Nucleus accumbens (tissue), 56 donors: ENCODE measurements around the gene HOXC5.

Experiments used
- DNase-seq, 56 donors: peaks; one replicate each; lab custom pipeline; 2025; lab: John Stamatoyannopoulos, UW

Gene HOXC5

DNA sequence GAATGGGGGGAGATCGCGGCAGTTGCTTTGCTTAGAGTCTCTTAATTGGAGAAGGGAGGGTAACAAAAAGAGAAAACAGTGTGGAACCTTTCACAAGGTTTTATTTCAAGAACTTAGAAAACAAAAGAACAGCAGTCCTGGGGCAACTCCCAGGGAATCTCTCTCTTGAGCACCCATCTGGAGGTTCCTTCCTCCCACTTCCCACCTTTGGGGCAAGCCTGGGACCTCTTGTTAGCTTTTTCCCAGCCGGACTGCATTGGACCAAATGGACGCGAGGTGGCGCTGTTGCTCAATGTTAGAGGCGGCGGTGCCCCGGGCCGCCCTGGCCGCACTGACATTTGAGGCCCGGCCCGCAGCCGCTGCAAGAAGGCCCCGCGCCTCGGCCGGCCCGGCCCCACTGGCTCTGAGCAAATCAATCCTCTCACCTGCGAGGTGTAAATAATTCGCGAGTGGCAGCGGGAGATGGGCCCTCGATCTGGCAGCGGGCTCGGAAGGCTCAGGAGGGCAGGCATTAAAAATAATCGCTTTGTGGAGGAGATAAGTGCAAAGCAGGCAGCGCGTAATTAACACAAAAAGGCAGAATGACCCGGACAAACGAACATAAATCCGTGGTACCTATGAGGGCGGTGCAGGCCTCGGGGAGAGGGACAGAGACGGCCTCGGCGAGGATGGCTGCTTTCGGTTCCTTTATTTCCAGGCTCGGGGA, 26.8 kb upstream of the HOXC5 start:
- peak in 52 of 56 donors; percentile 5 to 87 (median 56) for DNase-seq

DNA sequence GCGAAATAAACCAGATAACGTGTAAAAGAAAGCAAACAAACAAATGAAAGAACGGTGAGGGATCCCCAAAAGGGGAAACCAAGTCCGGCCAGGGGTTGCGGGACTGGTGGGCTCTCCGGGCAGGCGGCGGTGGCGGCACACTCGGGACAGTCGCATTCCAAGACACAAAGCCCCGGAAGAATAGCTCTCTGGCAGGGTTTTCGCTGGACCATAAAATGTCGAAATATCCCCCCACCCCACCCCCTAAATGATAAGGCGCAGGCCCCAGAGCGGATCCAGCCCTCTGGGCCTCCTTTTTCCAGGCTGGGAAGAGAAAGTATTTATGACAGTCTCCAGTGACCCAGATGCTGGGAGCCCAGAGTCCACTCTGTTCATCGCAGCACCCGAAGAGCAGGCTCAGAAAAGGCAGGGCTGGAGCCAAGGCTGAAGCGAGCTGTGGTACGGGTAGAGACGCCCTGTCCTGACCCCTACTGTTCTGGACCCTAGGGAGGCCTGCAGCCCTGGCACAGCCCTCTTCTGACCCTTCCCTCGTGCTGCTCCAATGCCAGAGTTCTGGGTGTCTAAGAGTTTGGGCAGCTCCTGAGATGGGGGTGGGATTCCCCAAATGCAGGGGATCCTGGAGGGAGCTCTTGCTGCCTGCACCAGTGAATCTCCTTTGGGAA, 26.2 kb upstream of the HOXC5 start:
- no peak for DNase-seq

DNA sequence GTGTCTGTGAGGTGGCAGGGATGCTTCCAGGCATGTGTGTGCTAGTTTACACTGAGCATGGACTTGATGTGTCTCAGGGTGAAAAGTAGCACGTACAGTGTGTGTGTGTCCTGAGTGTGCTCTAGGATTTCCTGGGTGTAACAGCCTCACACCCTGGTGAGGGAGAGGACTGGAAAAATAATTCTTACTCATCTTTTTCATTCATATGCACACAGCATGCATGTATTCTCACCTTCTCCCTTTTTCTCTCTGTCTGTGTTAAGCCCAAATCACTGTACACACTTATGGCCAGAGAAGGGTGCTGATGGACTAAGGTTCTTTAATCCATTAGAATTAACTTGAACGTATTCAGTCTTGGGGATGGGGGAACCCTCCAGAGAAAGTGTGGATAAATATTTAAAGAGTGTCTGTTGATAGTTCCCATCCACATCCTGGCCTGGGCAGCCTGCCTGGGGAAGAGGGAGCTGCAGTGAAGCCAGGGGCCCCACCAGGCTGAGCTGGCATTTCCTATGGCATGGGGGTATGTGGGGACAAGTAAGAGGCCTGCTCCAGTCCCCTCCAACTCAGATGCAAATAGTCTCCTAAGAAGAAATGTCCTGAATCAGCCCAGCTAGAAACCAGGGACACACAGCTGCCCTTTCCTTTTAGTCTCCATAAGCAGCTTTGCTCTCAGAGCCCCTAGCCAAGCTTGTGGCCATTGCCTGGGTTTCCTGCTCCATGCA, 25.2 kb upstream of the HOXC5 start:
- DNase-seq: no peak

DNA sequence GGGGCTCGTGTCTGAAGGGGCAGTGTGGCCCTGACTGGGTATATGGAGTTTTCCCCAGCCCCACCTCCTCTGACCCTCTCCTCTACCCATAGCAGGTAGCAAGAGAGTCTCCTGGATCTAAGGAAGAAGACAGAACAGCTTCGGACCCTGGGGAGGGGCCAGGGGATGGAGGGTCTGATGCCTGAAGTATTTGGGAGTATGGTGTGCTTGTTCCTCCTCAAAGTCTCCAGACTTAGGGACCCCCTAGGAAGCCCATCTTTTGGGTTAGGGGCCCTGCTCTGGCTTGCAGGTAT, 24.6 kb upstream of the HOXC5 start:
- no peak for DNase-seq

DNA sequence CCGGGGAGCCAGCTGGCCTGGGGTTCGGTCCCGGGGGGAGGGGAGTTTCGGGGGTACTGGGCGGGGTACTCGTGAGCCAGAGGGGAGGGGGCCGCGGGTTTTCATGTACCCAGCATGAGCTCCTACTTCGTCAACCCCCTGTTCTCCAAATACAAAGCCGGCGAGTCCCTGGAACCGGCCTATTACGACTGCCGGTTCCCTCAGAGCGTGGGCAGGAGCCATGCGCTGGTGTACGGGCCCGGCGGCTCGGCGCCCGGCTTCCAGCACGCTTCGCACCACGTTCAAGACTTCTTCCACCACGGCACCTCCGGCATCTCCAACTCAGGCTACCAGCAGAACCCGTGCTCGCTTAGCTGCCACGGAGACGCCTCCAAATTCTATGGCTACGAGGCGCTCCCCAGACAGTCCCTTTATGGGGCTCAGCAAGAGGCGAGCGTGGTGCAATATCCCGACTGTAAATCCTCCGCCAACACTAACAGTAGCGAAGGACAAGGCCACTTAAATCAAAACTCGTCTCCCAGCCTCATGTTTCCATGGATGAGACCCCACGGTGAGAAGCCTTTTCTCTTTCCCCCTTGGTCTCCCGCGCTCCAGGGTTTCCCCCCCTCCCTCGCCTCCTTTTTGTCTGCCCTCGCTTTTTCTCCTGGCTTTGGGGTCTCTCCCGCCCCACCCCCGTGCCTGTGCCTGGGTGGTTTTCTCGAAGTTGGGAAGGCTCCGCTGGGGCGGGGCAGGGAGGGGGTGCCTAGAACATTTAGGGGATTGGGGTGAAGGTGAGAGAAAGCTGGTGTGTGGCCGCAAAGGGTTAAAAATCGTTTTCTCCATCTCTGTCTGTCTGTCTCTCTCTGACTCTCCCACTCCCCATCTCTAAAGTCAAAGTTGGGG, 23.4 kb upstream of the HOXC5 start:
- DNase-seq: no peak

DNA sequence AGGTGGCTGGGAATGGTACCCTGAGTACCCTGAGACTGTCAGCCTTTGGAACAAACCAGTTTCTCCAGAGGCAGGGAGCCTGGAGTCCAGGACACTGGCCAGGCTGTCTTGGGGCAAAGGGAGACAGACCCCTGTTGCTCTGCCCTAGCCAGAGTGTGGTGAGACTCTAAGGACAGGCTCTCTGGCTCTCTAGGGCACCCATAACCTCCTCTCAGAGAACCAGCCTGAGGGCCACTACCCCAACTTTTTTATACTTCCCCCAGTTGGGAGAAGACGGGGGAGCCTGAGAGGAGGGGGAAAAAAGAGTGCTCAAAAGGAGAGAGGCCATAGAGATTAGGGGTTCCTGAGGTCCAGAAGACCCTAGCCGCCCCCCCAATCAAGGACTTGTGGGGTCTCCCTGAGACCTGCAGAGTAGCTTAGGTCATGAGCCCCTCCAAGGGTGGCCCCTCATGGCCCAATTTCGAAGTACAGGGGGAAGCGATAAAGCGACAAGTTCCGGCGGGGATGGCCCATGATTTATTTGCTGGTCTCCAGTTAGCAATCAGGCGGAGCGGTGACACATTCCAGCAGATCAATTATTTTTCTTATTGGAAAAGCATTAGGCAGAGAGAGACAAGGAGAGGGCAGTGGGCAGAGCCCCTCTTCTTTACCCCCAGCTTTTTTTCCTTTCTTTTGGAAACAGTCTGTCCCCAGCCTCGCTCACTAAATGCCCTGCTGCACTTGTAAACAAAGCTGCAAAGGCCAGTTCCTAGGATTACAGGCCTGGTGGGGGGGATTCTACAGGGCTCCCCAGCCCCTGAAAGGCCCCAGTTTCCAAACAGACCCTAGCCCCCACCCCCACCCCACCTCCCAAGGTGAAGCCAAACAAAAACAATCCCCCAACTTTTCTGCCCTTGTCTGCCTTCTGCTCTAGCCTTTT, 22.5 kb upstream of the HOXC5 start:
- DNase-seq: no peak

DNA sequence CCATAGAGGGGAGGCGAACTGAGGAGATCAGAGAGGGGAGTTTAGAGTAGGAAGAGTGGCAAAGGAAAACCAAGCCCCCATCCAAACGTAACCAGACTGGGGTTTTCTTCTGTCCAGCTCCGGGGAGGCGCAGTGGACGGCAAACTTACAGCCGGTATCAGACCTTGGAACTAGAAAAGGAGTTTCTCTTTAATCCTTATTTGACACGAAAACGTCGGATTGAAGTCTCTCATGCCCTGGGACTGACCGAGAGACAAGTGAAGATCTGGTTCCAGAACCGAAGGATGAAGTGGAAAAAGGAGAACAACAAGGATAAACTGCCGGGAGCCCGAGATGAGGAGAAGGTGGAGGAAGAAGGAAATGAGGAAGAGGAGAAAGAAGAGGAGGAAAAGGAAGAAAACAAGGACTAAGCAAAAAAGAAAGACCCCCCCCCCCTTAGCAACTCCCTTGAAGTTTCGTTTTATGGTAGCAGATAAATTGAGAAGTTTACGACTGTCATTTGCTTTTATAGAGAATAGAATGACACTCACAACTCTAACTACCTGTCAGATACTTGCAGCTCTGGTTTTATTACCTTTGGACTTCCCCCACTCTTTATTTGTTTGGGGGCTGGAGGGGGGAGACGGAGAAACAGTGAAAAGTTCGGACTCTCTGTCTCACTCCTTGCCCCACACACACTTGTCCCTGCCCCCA, 21.7 kb upstream of the HOXC5 start:
- no peak for DNase-seq

DNA sequence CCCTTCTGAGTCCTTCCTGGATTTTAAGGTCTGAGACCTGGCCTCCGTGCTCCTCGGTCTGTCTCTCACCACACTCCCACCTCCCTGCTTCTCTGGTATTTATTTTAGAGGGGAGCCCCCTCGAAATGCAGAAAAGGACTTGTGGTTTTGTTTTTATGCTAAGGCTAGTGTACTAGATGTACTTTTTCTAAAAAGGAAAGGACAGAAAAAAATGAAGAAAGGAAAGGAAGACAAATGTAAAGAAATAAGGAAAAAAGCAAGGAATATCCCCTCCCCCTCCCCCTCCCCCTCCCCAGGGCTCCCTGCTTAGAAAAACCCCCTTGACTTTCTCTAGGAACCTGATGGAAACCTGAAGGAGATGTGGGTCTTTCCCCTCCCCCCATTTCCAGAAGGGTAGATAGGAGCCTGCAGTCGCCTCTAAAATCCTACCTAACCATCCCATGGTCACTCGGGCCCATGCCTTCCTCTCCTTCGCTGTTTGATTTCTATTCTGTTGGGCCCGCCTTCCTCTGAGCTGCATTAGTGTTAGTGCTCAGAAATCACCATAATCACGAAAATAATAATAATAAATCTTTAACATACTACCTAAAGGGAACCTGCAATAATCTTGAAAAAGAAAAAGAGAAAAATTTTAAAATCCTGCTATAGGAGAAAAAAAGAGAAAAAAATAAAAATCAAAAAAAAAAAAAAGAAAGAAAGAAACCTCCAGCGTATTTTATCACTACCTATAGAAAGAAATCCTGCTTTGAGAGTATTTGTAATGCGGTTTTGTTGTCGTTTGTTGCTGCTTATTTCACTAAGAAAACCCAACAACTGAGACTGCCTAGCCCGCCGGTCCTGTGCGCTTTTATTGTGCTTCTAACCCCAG, 21.0 kb upstream of the HOXC5 start:
- no peak for DNase-seq

DNA sequence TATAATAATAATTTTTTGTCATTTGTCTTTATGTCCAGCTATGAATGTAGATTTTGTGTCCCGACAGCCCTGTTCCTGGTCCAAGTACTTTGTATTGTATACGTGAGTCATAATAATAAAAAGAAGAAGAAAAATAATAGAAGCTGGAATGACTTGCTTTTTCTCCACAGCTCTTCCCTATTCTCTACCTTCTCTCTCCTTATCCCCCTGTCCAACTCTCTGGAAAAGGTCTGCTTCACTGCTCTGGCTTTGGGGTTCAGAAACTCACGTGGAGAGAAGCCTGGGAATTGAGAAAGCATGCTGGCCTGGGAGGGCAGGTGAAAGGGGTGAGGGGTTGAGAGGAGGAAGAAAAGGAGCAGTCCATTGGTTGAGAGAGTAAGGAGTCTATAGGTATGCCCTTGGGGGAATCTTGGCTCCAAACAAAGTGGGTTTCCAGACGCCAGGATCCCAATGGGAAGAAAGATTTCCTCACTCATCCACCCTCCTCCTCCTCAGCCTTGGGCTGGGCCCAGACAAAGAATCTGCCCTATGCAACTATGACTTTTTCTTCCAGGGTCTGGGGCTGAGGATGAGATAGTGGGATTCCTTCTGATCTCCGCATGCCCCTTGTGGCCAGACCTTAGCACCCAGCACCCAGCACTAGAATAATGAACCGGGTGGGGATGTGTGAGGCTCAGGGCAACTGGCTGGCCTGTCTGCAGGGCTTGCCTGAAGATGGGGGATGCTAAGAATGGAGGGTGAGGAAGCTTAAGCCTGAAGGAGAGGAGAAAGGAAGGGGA, 20.0 kb upstream of the HOXC5 start:
- DNase-seq: no peak

DNA sequence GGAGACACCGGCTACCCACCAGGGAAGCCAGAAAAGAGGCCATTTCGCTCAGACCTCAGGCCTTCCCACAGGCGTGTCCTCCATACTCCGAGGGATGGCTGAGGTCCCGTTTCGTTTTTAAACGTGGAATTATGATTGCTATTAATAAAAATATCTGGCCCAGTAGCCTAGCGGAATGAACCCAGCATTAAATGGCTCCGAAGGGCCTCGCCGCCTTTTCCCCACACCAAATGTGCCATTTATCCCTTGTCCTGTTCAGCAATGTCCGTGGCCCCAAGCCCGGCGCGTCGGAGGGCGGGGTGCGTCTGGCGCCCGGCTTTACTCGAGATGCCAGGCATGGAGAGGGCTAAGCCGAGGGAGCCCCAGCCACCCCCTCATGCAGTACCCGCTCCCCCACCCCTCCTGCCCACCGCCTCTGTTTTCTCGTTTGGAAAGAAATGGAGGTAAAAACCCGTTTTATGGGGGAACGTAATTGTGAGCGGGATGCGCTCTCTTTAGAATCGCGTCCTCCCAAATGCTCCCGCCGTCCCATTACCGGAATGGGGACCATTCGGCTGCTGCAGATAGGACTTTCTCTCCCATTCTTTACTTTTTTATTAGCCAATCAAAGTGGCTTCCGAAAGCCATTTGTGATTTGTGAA, 18.4 kb upstream of the HOXC5 start:
- no peak for DNase-seq

DNA sequence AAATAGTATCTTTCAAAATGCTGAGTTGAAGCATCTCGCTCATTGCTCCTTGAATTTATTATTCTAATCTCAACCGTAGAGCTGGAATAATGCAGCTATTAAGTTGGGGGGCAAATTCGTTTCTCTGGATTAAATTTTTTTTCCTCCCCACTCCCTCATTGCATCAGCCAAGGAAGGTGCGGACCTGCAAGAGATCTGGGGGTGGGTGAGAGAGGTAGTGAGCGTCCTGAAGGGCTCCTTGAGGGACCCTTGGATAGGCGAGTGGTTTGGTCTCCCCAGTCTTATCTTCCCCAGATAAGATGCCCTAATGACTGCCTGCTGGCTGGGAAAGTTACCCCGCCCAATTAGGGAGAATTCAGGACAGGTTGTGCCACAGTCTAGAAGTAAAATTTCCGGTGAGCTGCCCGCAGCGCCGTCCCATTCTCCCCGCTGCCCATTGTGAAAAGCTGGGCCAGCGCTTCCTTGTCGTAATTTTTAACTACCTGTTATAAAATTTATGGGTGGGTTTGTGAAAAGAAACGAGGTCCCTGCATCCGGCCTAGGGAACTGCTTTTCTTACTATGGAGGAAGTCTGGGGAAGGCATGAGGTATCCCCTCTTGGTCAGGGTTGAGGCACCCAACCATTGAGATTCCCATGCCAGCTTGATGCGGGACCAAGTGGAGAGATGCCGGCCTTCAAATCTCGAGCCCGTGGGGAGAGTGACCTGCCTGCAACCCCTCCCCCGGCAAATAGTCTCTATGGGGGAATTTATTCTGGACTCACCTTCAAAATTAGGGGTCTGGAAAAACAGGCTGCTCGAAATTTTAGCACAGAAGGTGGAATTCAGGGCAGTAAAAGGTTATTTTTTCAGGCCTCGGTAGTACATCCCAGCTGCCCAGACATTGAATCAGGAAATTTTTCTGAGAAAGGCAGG, 17.6 kb upstream of the HOXC5 start:
- DNase-seq: no peak

DNA sequence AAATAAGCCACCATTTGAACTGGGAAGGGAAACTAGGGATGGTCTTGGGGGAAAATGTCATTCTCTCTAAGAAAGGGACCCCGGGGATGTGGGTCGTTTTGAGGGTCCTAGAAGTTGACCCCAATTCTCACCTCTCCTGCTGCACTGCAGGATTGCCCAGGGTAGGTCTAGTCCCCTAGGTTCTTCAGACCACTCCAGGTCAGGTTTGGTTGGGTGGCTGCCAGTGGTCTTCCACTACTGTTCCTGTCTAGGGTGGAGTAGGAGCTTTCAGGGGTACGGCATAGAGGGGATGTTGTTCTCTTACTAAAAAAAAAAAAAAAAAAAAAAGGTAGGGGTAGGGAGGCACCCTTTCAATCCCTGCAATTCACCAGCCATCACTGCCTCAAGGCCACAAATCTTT, 16.8 kb upstream of the HOXC5 start:
- no peak for DNase-seq

DNA sequence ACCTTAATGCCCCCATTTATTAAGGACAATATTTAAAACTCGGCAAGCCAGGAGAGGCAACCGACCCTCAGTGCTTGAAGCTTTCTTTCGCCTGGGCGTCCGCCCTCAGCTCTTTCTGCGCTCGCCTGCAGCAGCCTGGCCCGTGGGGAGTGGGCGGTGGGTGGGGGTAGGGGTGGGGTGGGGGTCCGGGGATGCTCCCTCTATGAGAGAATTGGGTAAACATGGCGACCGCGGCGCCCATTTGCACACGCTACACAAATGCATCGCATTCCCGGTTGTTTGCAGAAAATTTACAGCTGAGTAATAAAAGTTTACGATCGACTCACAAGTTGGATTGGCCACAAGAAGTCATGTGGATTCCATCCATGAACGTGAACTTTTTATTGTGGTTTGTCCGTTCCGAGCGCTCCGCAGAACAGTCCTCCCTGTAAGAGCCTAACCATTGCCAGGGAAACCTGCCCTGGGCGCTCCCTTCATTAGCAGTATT, 16.3 kb upstream of the HOXC5 start:
- no peak for DNase-seq

DNA sequence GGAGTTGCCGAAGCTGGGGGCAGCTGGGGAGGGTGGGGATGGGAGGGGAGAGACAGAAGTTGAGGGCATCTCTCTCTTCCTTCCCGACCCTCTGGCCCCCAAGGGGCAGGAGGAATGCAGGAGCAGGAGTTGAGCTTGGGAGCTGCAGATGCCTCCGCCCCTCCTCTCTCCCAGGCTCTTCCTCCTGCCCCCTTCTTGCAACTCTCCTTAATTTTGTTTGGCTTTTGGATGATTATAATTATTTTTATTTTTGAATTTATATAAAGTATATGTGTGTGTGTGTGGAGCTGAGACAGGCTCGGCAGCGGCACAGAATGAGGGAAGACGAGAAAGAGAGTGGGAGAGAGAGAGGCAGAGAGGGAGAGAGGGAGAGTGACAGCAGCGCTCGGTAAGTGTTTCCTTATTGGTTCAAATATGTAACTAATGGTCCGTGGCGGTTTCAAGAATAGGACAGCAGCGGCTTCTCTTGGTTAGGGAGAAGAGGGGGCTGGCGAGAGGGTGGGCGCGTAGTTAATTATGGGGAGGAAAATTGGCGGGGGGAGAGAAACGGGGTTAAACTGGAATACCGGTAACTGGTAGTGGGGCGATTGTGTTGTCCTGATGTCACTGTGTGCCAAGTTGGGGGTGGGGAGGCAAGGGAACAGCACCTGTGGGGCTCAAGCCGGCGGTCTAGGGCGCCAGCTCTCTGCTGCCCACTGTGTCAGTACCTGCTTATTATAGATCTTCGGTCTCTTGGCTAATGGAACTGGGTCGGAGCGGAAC, 15.6 kb upstream of the HOXC5 start:
- no peak for DNase-seq

DNA sequence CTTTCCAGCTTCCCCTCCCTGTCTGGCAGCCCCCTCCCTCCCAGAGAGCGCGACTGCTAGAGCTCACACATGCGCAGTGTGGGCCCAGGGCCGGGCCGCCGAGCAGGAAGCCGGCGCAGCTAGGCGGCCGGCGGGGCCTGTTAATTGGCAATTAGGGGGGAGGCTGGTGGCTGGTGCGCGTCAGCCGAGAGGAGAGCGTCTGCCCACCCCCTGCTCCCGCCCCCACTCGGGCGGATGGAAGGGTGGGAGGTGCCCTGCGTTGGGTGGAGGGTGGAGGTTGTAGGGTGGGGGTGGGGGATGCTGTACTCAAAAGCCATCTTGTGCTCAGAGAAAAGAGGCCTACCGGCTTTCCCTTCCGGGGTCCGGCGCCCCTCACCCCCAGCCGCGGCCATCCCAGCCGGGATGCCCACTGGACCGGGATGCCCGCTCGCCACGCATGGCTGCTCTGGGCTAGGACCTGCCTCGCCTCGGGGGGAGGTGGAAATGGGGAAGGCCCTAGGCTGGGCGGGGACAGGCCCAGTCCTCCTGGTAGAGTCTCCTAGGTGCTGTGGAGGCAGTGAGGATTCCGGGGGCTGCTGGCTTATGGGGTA, 14.9 kb upstream of the HOXC5 start:
- peak in 43 of 56 donors; percentile 2 to 58 (median 17) for DNase-seq
